HepG2 (cell line): Measurements from ENCODE around the gene PCGF2. TPM values are rescaled to one million over a fixed set of nuclear protein-coding genes. Genes with fewer than 3 reads are reported as not detected.

ENCODE experiments used
- EHMT2 ChIP-seq: fragments of 200-600 bp; sonication (generic); IDR thresholded peaks from 2 replicates; pipeline ENCODE4 v1.7.0; 2017; ENCODE audit warnings: antibody characterized with exemption, low read depth, low read length, borderline replicate concordance
- FOSL2 ChIP-seq: sonication (generic); formaldehyde crosslinking; IDR thresholded peaks from 2 replicates; pipeline ENCODE4 v1.4.0; 2020; ENCODE audit warnings: missing genetic modification reagents
- GABPA ChIP-seq, 2 experiments: IDR thresholded peaks; 2 replicates each; pipeline ENCODE4 v1.6.1; 2011 to 2016; ENCODE audit warnings: low read depth in 2 of 2, low read length in 1 of 2, missing biosample characterization in 1 of 2, missing genetic modification characterization in 1 of 2
- HDAC6 ChIP-seq: fragments of 200-600 bp; sonication (generic); IDR thresholded peaks from 2 replicates; pipeline ENCODE4 v1.7.0; 2017; ENCODE audit warnings: mild to moderate bottlenecking, antibody characterized with exemption, low read length, low read depth
- IKZF4 ChIP-seq: sonication (generic); formaldehyde crosslinking; IDR thresholded peaks from 2 replicates; pipeline ENCODE4 v1.5.1; 2020; ENCODE audit warnings: borderline replicate concordance, mild to moderate bottlenecking, low read depth, missing genetic modification reagents; ENCODE audit errors: not compliant biosample characterization
- NAIF1 ChIP-seq: sonication (generic); formaldehyde crosslinking; IDR thresholded peaks from 2 replicates; pipeline ENCODE4 v1.5.0; 2020; ENCODE audit warnings: mild to moderate bottlenecking, missing genetic modification reagents, borderline replicate concordance
- PAF1 ChIP-seq: IDR thresholded peaks from 2 replicates; pipeline ENCODE4 v1.6.1; 2016; ENCODE audit warnings: missing genetic modification reagents, missing compliant biosample characterization
- PCBP2 ChIP-seq: fragments of 200-400 bp; formaldehyde crosslinking; optimal IDR thresholded peaks from 2 replicates; pipeline ENCODE3; 2018; ENCODE audit warnings: low read length, low read depth; ENCODE audit not compliant: poor library complexity, severe bottlenecking
- PITX1 ChIP-seq: sonication (generic); formaldehyde crosslinking; IDR thresholded peaks from 2 replicates; pipeline ENCODE4 v1.5.1; 2020; ENCODE audit warnings: mild to moderate bottlenecking, missing genetic modification reagents
- RFXAP ChIP-seq: sonication (generic); formaldehyde crosslinking; IDR thresholded peaks from 2 replicates; pipeline ENCODE4 v1.4.0; 2020; ENCODE audit warnings: missing genetic modification reagents, borderline replicate concordance
- SSRP1 ChIP-seq: IDR thresholded peaks from 2 replicates; pipeline ENCODE4 v1.6.1; 2016; ENCODE audit warnings: control low read depth
- TAF1 ChIP-seq: sonication (generic); formaldehyde crosslinking; IDR thresholded peaks from 2 replicates; pipeline ENCODE4 v1.4.0; 2020; ENCODE audit warnings: missing genetic modification reagents
- ZBTB8A ChIP-seq: sonication (generic); formaldehyde crosslinking; IDR thresholded peaks from 2 replicates; pipeline ENCODE4 v1.4.0; 2020; ENCODE audit warnings: mild to moderate bottlenecking, low read depth, missing genetic modification reagents, borderline replicate concordance
- ZFP41 ChIP-seq: sonication (generic); formaldehyde crosslinking; IDR thresholded peaks from 2 replicates; pipeline ENCODE4 v1.4.0; 2020; ENCODE audit warnings: mild to moderate bottlenecking, missing genetic modification reagents, borderline replicate concordance
- ZNF292 ChIP-seq: sonication (generic); formaldehyde crosslinking; IDR thresholded peaks from 2 replicates; pipeline ENCODE4 v1.8.1; 2022; ENCODE audit warnings: mild to moderate bottlenecking, low read depth, missing genetic modification reagents, borderline replicate concordance
- ZNF33B ChIP-seq: sonication (generic); formaldehyde crosslinking; IDR thresholded peaks from 2 replicates; pipeline ENCODE4 v1.5.1; 2020; ENCODE audit warnings: mild to moderate bottlenecking, missing genetic modification reagents
- ZNF432 ChIP-seq: sonication (generic); formaldehyde crosslinking; IDR thresholded peaks from 2 replicates; pipeline ENCODE4 v1.5.0; 2020; ENCODE audit warnings: missing genetic modification reagents, mild to moderate bottlenecking, borderline replicate concordance
- ZNF558 ChIP-seq: sonication (generic); formaldehyde crosslinking; IDR thresholded peaks from 2 replicates; pipeline ENCODE4 v1.9.0; 2022; ENCODE audit warnings: mild to moderate bottlenecking, missing genetic modification reagents, borderline replicate concordance
- ZNF598 ChIP-seq: sonication (generic); formaldehyde crosslinking; IDR thresholded peaks from 2 replicates; pipeline ENCODE4 v1.5.1; 2020; ENCODE audit warnings: mild to moderate bottlenecking, missing genetic modification reagents, borderline replicate concordance
- polyA plus RNA-seq, 8 experiments: library from polyadenylated mRNA; depleted of rRNA in 3 of 8; stranded (reverse) in 7 of 8; unstranded in 1 of 8; fragments of >200 nt; fragmentation: Illumina TruSeq in 4 of 8; extraction: Trizol in 4 of 8; gene quantifications; 2 replicates each; pipeline versions ENCODE4 v1.2.1 to v1.2.3, GENCODE V29; 2011 to 2016; ENCODE audit warnings: low read depth in 4 of 8, missing spikeins in 1 of 8, mixed read lengths in 1 of 8; ENCODE audit not compliant: insufficient read depth in 1 of 8
- total RNA-seq, 5 experiments: library from RNA; depleted of rRNA; stranded (reverse); fragments of >200 nt; fragmentation: Illumina TruSeq; extraction: Trizol; gene quantifications; 2 replicates each; pipeline ENCODE4 v1.2.3, GENCODE V29; 2016; ENCODE audit warnings: low read depth in 1 of 5
- TF ChIP-seq, protein P1 (sequence below): sonication (generic); formaldehyde crosslinking; IDR thresholded peaks from 2 replicates; pipeline ENCODE4 v1.4.0; 2020; ENCODE audit warnings: mild to moderate bottlenecking, missing genetic modification reagents

The PCGF2 gene
- total and polyA plus RNA-seq, 2 of the 13 experiments (the other 11 are each of a cell fraction or from before 2014, with no cell fraction given), result 11.6 to 29.4 TPM

DNA sequence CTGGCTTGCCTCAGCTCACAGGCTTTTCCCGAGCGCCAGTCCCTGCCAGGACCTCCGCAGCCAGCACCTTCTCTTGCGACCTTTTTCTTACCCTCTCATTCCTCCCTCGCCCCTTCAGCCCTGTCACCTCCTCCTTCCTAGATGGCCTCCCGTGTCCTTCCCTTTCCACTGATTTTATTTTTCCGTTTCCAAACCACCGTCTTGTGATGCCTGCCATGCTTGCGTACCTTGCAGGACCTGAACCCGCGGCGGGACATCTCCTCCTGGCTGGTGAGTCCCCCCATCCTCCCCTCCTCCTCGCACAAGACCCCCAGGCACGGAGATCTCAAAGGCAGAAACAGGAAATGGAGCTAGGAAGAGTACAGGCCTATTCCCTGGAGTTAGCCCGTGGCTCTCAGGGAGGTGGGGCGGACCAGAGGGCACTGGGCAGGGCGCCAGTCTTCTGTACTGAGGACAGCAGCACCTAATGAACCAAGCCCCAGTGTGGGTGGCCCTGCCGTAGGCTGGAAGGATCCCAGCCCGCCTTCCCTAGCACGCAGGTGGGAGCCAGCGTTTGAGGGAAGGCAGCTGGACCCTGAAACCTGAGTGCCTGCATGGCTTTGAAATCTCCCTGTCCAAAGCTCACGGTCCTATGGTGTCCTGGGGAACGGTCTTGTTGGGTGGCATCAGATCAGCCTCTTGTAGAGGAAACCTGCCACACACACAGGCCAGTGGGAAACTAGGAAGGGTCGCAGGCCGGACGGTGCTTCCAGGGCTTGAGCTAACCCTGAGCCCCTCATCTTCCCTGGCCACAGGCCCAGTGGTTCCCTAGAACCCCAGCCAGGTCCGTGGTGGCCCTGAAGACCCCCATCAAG is 17.4 kb downstream of the PCGF2 start (continued):
- no peak for TF ChIP-seq HDAC6
- 0 out of 2 replicates have a peak, but pooled peaks have one; percentile 25 for TF ChIP-seq ZNF558 (CRISPR knock-in tag)
- peak; percentile 81 for TF ChIP-seq SSRP1 (CRISPR knock-in tag)
- no peak for TF ChIP-seq FOSL2 (CRISPR knock-in tag)
- peak; percentile 69 for TF ChIP-seq TAF1 (CRISPR knock-in tag)
- TF ChIP-seq NAIF1 (CRISPR knock-in tag), result 0 out of 2 replicates have a peak, but pooled peaks have one; percentile 35
- TF ChIP-seq, protein P1, sequence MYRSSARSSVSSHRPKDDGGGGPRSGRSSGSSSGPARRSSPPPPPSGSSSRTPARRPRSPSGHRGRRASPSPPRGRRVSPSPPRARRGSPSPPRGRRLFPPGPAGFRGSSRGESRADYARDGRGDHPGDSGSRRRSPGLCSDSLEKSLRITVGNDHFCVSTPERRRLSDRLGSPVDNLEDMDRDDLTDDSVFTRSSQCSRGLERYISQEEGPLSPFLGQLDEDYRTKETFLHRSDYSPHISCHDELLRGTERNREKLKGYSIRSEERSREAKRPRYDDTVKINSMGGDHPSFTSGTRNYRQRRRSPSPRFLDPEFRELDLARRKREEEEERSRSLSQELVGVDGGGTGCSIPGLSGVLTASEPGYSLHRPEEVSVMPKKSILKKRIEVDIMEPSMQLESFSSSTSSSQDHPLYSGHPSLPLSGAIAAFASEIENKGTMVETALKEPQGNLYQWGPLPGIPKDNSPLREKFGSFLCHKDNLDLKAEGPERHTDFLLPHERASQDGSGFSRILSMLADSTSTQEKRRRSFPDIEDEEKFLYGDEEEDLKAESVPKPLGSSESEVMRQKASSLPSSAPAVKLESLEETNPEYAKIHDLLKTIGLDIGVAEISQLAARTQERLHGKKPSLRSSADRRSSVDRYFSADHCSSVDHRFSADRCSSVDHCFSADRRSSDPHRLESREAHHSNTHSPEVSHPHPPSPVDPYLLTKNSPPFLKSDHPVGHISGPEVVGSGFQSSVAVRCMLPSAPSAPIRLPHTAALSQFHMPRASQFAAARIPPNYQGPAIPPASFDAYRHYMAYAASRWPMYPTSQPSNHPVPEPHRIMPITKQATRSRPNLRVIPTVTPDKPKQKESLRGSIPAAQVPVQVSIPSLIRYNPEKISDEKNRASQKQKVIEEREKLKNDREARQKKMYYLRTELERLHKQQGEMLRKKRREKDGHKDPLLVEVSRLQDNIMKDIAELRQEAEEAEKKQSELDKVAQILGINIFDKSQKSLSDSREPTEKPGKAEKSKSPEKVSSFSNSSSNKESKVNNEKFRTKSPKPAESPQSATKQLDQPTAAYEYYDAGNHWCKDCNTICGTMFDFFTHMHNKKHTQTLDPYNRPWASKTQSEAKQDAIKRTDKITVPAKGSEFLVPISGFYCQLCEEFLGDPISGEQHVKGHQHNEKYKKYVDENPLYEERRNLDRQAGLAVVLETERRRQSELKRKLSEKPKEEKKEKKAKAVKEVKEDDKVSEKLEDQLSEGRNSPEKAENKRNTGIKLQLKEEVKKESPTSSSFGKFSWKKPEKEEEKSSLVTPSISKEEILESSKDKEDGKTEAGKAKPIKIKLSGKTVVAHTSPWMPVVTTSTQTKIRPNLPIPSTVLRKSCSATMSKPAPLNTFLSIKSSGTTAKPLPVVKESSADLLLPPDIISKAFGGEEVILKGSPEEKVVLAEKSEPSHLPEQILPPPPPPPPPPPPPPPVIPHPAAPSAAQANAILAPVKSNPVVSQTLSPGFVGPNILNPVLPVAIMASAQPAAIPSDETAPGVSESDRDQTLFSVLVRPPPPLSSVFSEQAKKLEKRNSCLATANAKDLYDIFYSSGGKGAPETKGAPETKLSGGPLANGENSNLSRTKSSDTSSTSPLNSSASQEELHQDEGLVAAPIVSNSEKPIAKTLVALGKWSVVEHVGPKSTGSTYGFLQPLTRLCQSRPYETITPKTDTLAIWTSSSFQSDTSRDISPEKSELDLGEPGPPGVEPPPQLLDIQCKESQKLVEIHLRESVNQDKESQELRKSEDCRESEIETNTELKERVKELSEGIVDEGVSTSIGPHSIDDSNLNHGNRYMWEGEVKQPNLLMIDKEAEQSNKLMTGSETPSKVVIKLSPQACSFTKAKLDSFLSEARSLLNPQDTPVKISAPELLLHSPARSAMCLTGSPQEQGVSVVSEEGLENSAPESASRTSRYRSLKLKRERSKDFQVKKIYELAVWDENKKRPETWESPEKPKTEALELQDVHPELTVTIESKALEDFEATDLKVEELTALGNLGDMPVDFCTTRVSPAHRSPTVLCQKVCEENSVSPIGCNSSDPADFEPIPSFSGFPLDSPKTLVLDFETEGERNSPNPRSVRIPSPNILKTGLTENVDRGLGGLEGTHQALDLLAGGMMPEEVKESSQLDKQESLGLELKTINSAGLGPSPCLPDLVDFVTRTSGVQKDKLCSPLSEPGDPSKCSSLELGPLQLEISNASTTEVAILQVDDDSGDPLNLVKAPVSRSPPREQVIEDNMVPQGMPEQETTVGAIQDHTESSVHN (CRISPR knock-in tag), result 0 out of 2 replicates have a peak, but pooled peaks have one; percentile 37
- TF ChIP-seq RFXAP, result 0 out of 2 replicates have a peak, but pooled peaks have one; percentile 19
- 0 out of 2 replicates have a peak, but pooled peaks have one; percentile 6 for TF ChIP-seq ZNF33B (CRISPR knock-in tag)
- TF ChIP-seq ZFP41, result peak; percentile 59; the same call in 1 of the 2 replicates
- TF ChIP-seq PAF1 (CRISPR knock-in tag), result no peak
- 0 out of 2 replicates have a peak, but pooled peaks have one; percentile 50 for TF ChIP-seq ZNF432 (CRISPR knock-in tag)
- TF ChIP-seq GABPA (IDR thresholded peaks at IDR 0.05; ENCODE audit: low read depth, low read length), result no peak
- peak; percentile 61 for TF ChIP-seq GABPA (CRISPR knock-in tag; IDR thresholded peaks at IDR 0.05; ENCODE audit: low read depth)
- TF ChIP-seq PCBP2, result peak; percentile 42
- peak; percentile 69 for TF ChIP-seq IKZF4
- TF ChIP-seq EHMT2, result no peak
- peak; percentile 81 for TF ChIP-seq PITX1
- TF ChIP-seq ZNF598 (CRISPR knock-in tag), result peak; percentile 86
- 0 out of 2 replicates have a peak, but pooled peaks have one; percentile 50 for TF ChIP-seq ZNF292 (CRISPR knock-in tag)
- TF ChIP-seq ZBTB8A (CRISPR knock-in tag), result no peak; the same call in 1 of the 2 replicates
